Vagina (tissue), 2 donors: Measurements from ENCODE around the gene CAPN2. TPM values are rescaled to one million over a fixed set of nuclear protein-coding genes. Genes with fewer than 3 reads are reported as not detected.
A peak's percentile ranks its signal among the peaks of the same experiment; 100 is the strongest.
"Not testable (repeated sequence)": the region's sequence is repeated elsewhere in the genome, so short reads cannot be mapped to it uniquely, and the experiment has no call there.

ENCODE experiments used
- DNase-seq, 2 donors: peaks; one replicate each; pipeline ENCODE4 v3.0.0-alpha.2; 2017; ENCODE audit errors: extremely low spot score in 2 of 2
- H3K27ac ChIP-seq: fragments of 200-600 bp; sonication (generic); one replicate; pipeline ENCODE4 v1.5.1; 2019
- H3K27me3 ChIP-seq: fragments of 200-600 bp; sonication (generic); one replicate; pipeline ENCODE4 v1.5.1; 2019
- H3K36me3 ChIP-seq, 2 donors: fragments of 200-600 bp; sonication (generic); one replicate each; pipeline ENCODE4 v1.5.1; 2017 to 2019
- H3K4me1 ChIP-seq: fragments of 200-600 bp; sonication (generic); one replicate; pipeline ENCODE4 v1.5.1; 2019
- H3K4me3 ChIP-seq, 2 donors: fragments of 200-600 bp; sonication (generic); 1 replicate in 1 of 2; 2 replicates in 1 of 2; pipeline ENCODE4 v1.5.1; 2016 to 2019
- H3K9me3 ChIP-seq: fragments of 200-600 bp; sonication (generic); one replicate; pipeline ENCODE4 v1.5.1; 2019
- POLR2A ChIP-seq, 2 donors: fragments of 450-650 bp; IDR thresholded peaks; one replicate each; pipeline ENCODE4 v1.6.1; 2017; ENCODE audit warnings: antibody characterized with exemption in 2 of 2, mild to moderate bottlenecking in 2 of 2, moderate library complexity in 2 of 2
- POLR2AphosphoS5 ChIP-seq, 2 donors: sonication (generic); formaldehyde crosslinking; IDR thresholded peaks; one replicate each; pipeline ENCODE4 v1.9.0; 2017; ENCODE audit warnings: antibody characterized with exemption in 2 of 2, mild to moderate bottlenecking in 2 of 2, low read depth in 1 of 2; ENCODE audit not compliant: insufficient read depth in 1 of 2
- intact Hi-C: fragments of 100-400 bp; cut with DNase I; formaldehyde crosslinking; loops from one replicate; pipeline ENCODE4 v1.15.1; 2023
- total RNA-seq: library from RNA; depleted of rRNA; stranded (reverse); fragments of >200 nt; gene quantifications from one replicate; pipeline ENCODE4 v1.2.3, GENCODE V29; 2016
- TF ChIP-seq, protein P1 (sequence below), 3 experiments: fragments of 450-650 bp in 2 of 3; fragments of 200-600 bp in 1 of 3; sonication (generic) in 1 of 3; IDR thresholded peaks; one replicate each; pipeline ENCODE4 v1.5.1; 2017 to 2019; ENCODE audit warnings: antibody characterized with exemption in 3 of 3, mild to moderate bottlenecking in 2 of 3, moderate library complexity in 2 of 3

Gene CAPN2
- total RNA-seq, 1 donor from 2014 or later = 208 TPM

DNA sequence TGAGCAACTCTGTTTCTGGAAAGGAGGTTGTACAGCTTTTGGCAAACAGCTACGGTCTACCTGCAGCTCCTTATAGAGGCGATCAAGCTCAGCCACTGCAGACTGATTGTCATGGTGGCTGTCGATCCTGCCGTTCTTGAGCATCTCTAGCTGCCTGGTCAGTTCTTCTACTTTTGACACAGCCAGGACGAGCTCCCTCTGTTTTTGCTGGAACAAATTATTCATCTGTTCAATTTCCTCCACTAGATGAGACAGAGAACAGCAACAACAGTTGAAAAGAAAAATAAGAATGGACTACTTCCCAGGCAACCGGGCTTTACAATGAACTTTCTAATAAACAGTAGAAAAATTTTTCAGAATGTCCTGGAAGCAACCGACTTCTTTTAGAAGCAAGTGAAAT is 90.9 kb downstream of the CAPN2 start:
- DNase-seq = no peak
- H3K36me3 ChIP-seq = peaks cover 0 to 56% of the 10 kb centered on the region in 2 donors
- TF ChIP-seq, protein P1, sequence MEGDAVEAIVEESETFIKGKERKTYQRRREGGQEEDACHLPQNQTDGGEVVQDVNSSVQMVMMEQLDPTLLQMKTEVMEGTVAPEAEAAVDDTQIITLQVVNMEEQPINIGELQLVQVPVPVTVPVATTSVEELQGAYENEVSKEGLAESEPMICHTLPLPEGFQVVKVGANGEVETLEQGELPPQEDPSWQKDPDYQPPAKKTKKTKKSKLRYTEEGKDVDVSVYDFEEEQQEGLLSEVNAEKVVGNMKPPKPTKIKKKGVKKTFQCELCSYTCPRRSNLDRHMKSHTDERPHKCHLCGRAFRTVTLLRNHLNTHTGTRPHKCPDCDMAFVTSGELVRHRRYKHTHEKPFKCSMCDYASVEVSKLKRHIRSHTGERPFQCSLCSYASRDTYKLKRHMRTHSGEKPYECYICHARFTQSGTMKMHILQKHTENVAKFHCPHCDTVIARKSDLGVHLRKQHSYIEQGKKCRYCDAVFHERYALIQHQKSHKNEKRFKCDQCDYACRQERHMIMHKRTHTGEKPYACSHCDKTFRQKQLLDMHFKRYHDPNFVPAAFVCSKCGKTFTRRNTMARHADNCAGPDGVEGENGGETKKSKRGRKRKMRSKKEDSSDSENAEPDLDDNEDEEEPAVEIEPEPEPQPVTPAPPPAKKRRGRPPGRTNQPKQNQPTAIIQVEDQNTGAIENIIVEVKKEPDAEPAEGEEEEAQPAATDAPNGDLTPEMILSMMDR (IDR thresholded peaks at IDR 0.05) = no peak
- TF ChIP-seq POLR2A (IDR thresholded peaks at IDR 0.05) (no peak), POLR2AphosphoS5 (IDR thresholded peaks at IDR 0.05; ENCODE audit: insufficient read depth in 1 of 2, low read depth in 1 of 2) (no peak)
- H3K9me3 ChIP-seq = no peaks in the 10 kb centered on the region
- intact Hi-C loops = no loop called here
- no peaks in the 10 kb centered on the region for H3K27me3 ChIP-seq
- H3K4me3 ChIP-seq = no peak overlapping the region
- H3K4me1 ChIP-seq = no peaks in the 10 kb centered on the region
- no peak overlapping the region for H3K27ac ChIP-seq

DNA sequence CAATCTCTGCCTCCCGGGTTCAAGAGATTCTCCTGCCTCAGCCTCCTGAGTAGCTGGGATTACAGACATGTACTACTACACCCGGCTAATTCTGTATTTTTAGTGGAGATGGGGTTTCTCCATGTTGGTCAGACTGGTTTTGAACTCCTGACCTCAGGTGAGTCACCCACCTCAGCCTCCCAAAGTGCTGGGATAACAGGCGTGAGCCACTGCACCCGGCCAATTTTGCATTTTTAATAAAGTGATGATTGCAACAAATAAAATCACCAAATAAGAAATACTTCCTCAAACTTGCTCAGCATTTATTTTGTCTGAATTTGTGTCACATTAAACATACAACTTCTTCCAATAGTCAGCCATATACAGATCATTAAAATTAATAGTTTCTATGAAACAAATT is 97.6 kb downstream of the CAPN2 start:
- DNase-seq, H3K4me3 ChIP-seq, H3K4me1 ChIP-seq, H3K9me3 ChIP-seq, intact Hi-C loops, H3K27ac ChIP-seq, H3K27me3 ChIP-seq: not testable (repeated sequence)
- peaks cover 0 to 20% of the 10 kb centered on the region in 2 donors for H3K36me3 ChIP-seq

DNA sequence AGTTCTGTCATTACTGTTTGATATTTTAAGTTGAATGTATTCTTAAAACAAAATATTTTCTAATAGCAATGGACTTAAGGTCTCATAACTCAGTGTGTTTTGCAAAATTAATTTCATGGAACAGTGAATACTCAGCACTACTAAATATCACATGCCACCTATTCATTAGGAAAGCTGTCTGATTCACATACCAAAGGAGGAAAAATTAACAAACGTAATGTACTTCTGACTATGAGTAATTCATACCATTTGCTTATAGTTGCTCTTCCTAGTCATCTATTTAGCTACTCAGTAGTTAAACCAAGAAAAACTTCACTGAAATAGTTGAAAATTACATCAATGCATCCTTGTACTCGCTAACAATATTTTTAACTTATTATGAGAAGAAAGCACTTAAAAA is 98.2 kb downstream of the CAPN2 start:
- TF ChIP-seq, protein P1 (IDR thresholded peaks at IDR 0.05) = no peak
- no peak for TF ChIP-seq POLR2A (IDR thresholded peaks at IDR 0.05)
- TF ChIP-seq POLR2AphosphoS5 (IDR thresholded peaks at IDR 0.05; ENCODE audit: insufficient read depth in 1 of 2, low read depth in 1 of 2) = no peak
- Histone ChIP-seq H3K4me1 (no peaks in the 10 kb centered on the region), H3K9me3 (no peaks in the 10 kb centered on the region), H3K36me3 (peaks cover 0 to 20% of the 10 kb centered on the region in 2 donors), H3K4me3 (no peak overlapping the region), H3K27ac (no peak overlapping the region), H3K27me3 (no peaks in the 10 kb centered on the region)
- DNase-seq = no peak
- intact Hi-C loops = no loop called here

DNA sequence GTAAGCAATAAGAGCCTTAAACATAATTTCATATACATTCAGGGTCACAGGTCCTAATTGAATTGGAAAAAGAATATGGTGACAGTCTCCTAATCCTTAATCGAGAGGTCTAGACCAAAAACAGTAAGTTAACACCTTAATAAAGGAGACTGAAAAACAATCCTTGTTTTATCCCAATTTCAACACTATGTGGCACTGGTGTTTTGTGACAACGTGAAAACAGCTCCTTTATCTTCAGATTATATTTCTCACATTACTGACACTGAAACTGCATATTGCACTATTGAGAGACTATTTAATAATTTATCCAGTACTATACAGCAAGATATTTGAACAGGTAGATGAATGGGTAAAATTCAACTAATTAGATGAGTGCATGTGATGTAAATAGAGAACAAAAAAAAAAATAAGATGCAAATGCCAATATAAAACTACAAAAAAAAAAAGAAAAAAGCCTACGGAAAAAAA is 99.3 kb downstream of the CAPN2 start:
- no peak for DNase-seq
- H3K27ac ChIP-seq = no peak overlapping the region
- H3K9me3 ChIP-seq = no peaks in the 10 kb centered on the region
- H3K4me1 ChIP-seq = no peaks in the 10 kb centered on the region
- H3K27me3 ChIP-seq = no peaks in the 10 kb centered on the region
- H3K4me3 ChIP-seq = no peak overlapping the region
- TF ChIP-seq POLR2A (IDR thresholded peaks at IDR 0.05) (no peak), POLR2AphosphoS5 (IDR thresholded peaks at IDR 0.05; ENCODE audit: insufficient read depth in 1 of 2, low read depth in 1 of 2) (no peak)
- TF ChIP-seq, protein P1 (IDR thresholded peaks at IDR 0.05) = peak in 1 of 3 experiments; percentile 55
- H3K36me3 ChIP-seq = peaks cover 0 to 24% of the 10 kb centered on the region in 2 donors
- intact Hi-C loops = loop anchor here (2.0 kb wide), 1 partner anchor 35 kb away; no protein-coding TSS in a partner anchor

DNA sequence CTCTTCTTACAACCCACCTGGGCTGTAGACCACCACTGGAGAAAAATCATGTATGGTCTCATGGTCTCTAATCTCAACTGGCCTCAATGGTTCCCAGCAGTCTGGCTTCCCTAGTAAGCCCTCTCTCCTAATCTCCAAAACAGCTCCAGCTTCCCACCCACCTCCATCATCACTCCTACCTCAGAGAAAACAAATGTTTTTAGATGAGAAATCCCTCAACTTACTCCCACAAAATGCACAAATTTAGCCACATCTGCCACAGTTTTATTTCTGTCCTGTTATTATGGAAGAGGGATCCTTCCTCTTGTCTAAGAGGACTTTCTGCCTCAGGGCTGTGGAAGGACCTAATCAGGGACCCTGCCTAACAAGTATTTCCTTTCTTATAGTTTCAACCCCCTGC is 101.3 kb downstream of the CAPN2 start:
- intact Hi-C loops = loop anchor here (2.0 kb wide), 1 partner anchor 33 kb away; no protein-coding TSS in a partner anchor
- TF ChIP-seq POLR2AphosphoS5 (IDR thresholded peaks at IDR 0.05; ENCODE audit: insufficient read depth in 1 of 2, low read depth in 1 of 2) = no peak
- no peak for TF ChIP-seq POLR2A (IDR thresholded peaks at IDR 0.05)
- TF ChIP-seq, protein P1 (IDR thresholded peaks at IDR 0.05) = no peak
- Histone ChIP-seq H3K9me3 (no peaks in the 10 kb centered on the region), H3K27ac (no peak overlapping the region), H3K27me3 (no peaks in the 10 kb centered on the region), H3K36me3 (peaks cover 0 to 25% of the 10 kb centered on the region in 2 donors), H3K4me1 (no peaks in the 10 kb centered on the region), H3K4me3 (no peak overlapping the region)
- no peak for DNase-seq
